ENCODE measurements around the gene ARFGAP1.

Gene ARFGAP1

DNA sequence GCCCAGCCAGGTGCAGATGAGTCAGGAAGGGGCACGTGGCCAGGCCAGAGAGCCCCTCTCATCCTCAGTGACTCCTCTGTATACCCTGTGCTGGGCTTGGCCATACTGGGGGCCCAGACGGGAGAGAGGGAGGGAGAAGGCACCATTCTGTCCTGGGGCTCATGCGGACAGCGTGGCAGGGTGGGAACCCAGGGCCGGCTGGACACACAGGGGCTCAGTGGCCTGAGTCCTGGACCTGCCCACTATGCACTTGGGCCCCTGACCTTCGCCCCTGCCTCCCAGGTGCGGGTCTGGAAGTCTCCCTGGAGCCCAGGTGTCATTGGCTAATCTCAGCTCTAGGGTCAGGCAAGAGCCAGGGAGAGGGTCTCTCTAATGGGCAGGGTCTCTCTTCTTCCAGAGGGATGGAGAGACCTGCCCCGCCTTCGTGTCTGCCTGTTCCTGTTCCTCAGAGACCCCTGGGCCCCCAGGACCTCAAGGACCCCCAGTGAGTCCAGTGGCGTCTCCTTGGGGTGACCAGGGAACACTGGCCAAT lies 48.1 kb downstream of the ARFGAP1 start:
- peak; percentile 79 for DNase-seq (ENCODE audit: low spot score)
- Histone ChIP-seq H3K4me1 (ENCODE audit: insufficient read depth, poor library complexity, severe bottlenecking) (no peaks in the 10 kb centered on the region), H3K9me3 (ENCODE audit: severe bottlenecking) (no peaks in the 10 kb centered on the region), H3K27me3 (ENCODE audit: insufficient read depth, poor library complexity, severe bottlenecking) (peaks cover 42% of the 10 kb centered on the region), H3K4me3 (ENCODE audit: severe bottlenecking) (no peak overlapping the region), H3K27ac (ENCODE audit: poor library complexity, severe bottlenecking) (no peak overlapping the region), H3K36me3 (ENCODE audit: low read depth) (no peaks in the 10 kb centered on the region)
- no peak for ATAC-seq (ENCODE audit: low read depth)
- TF ChIP-seq, protein P1, sequence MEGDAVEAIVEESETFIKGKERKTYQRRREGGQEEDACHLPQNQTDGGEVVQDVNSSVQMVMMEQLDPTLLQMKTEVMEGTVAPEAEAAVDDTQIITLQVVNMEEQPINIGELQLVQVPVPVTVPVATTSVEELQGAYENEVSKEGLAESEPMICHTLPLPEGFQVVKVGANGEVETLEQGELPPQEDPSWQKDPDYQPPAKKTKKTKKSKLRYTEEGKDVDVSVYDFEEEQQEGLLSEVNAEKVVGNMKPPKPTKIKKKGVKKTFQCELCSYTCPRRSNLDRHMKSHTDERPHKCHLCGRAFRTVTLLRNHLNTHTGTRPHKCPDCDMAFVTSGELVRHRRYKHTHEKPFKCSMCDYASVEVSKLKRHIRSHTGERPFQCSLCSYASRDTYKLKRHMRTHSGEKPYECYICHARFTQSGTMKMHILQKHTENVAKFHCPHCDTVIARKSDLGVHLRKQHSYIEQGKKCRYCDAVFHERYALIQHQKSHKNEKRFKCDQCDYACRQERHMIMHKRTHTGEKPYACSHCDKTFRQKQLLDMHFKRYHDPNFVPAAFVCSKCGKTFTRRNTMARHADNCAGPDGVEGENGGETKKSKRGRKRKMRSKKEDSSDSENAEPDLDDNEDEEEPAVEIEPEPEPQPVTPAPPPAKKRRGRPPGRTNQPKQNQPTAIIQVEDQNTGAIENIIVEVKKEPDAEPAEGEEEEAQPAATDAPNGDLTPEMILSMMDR (IDR thresholded peaks at IDR 0.05; ENCODE audit: poor library complexity, severe bottlenecking), result no peak

DNA sequence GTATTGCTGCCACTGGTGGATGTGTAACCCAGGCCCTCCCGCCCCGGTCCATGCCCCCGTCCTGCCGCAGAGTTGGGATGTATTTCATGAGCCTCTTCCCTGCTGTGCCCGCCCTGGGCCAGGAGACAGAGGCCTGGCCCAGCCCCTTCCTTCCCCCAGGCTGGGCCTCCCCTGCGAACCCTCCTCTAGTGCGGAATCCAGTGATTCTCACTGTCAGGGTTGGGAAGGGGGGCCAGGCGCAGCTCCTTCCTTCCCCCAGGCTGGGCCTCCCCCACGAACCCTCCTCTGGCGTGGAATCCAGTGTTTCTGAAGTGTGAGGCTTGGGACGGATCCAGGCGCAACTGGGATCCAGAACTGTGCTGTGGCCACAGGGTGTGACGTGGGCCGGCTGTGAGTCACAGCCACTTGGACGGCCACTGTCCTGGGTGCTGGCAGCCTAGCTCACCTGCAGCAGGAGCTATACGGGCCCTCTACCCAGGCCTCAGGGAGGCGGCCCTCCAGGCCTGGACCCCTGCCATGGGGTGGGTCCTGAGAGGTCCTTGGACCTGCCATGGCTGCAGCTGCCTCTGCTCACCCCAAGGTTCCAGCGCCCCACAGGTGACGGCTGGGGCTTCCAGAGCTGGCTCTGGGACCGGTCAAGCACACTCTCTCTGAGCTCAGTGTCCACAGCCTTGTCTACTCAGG lies 48.7 kb downstream of the ARFGAP1 start:
- H3K27ac ChIP-seq (ENCODE audit: poor library complexity, severe bottlenecking), result no peak overlapping the region
- ATAC-seq (ENCODE audit: low read depth), result peak; percentile 30; the same call in 1 of the 3 replicates
- H3K4me3 ChIP-seq (ENCODE audit: severe bottlenecking), result no peak overlapping the region
- H3K9me3 ChIP-seq (ENCODE audit: severe bottlenecking), result no peaks in the 10 kb centered on the region
- no peaks in the 10 kb centered on the region for H3K36me3 ChIP-seq (ENCODE audit: low read depth)
- DNase-seq (ENCODE audit: low spot score), result peak; percentile 85
- peaks cover 42% of the 10 kb centered on the region for H3K27me3 ChIP-seq (ENCODE audit: insufficient read depth, poor library complexity, severe bottlenecking)
- TF ChIP-seq, protein P1 (IDR thresholded peaks at IDR 0.05; ENCODE audit: poor library complexity, severe bottlenecking), result no peak
- H3K4me1 ChIP-seq (ENCODE audit: insufficient read depth, poor library complexity, severe bottlenecking), result no peaks in the 10 kb centered on the region

DNA sequence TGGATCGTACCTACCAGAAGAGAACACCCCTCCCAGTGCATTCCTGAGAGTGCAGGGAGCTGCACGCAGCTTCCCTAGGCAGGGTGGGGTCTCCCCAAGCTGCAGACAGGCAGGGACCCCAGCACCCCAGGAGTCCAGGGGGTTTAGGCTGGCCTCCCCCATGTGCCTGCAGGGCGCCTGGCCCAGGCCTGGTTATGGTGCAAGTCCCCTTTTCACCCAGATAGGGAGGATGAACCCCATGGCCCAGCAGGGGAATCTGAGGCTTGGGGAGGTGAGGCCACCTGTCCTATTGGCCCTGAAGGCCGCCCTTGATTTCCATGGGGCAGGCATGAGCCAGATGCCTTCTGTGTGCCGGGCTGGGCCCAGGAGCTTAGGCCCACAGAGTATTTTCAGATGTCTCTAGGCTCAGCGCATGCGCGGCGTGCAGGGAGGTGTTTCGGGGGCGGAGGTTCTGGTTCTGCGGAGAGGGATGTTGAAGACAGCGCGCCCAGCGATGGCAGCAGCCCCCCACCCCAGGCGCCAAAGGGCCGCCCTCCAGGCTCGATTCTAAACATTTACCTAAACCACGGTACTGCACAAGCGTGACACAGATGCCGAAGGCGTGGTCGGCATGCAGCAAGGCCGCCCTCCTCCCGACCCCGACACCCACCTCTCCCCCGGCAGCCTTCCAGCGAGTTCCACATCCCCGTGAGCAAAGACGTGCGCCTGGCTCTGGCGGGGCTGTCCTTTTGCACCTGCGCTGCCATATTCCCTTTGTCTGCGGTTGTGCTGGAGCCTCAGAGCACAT lies 49.7 kb downstream of the ARFGAP1 start:
- Histone ChIP-seq H3K27me3 (ENCODE audit: insufficient read depth, poor library complexity, severe bottlenecking) (peaks cover 42% of the 10 kb centered on the region), H3K4me1 (ENCODE audit: insufficient read depth, poor library complexity, severe bottlenecking) (no peaks in the 10 kb centered on the region), H3K27ac (ENCODE audit: poor library complexity, severe bottlenecking) (no peak overlapping the region), H3K36me3 (ENCODE audit: low read depth) (no peaks in the 10 kb centered on the region), H3K9me3 (ENCODE audit: severe bottlenecking) (no peaks in the 10 kb centered on the region), H3K4me3 (ENCODE audit: severe bottlenecking) (no peak overlapping the region)
- TF ChIP-seq, protein P1 (IDR thresholded peaks at IDR 0.05; ENCODE audit: poor library complexity, severe bottlenecking), result no peak
- no peak for ATAC-seq (ENCODE audit: low read depth)
- peak; percentile 79 for DNase-seq (ENCODE audit: low spot score)

DNA sequence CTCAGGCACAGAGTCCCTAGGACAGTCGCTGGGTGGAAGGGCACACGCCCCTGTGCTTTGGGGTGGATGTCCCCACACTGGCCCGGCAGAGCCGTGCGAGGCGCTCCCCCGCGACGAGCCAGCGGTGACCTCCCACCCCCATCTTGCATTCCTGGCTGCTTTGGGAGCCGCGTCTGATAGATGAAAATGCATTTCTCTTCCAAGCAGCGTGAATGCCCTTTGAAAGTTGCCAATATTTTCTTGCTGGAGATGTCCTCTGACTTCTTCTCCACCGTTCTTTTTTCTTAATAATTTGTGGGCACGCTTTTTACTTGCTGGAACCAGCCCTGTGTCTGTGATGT lies 50.3 kb downstream of the ARFGAP1 start:
- H3K9me3 ChIP-seq (ENCODE audit: severe bottlenecking), result no peaks in the 10 kb centered on the region
- H3K4me1 ChIP-seq (ENCODE audit: insufficient read depth, poor library complexity, severe bottlenecking), result no peaks in the 10 kb centered on the region
- H3K27ac ChIP-seq (ENCODE audit: poor library complexity, severe bottlenecking), result no peak overlapping the region
- TF ChIP-seq, protein P1 (IDR thresholded peaks at IDR 0.05; ENCODE audit: poor library complexity, severe bottlenecking), result no peak
- peaks cover 42% of the 10 kb centered on the region for H3K27me3 ChIP-seq (ENCODE audit: insufficient read depth, poor library complexity, severe bottlenecking)
- no peak overlapping the region for H3K4me3 ChIP-seq (ENCODE audit: severe bottlenecking)
- ATAC-seq (ENCODE audit: low read depth) (no peak), DNase-seq (ENCODE audit: low spot score) (peak; percentile 73)
- H3K36me3 ChIP-seq (ENCODE audit: low read depth), result no peaks in the 10 kb centered on the region

Measured in RWPE2 (cell line).